ENCODE results near the gene ASS1. TPM values are rescaled to one million over a fixed set of nuclear protein-coding genes. Genes with fewer than 3 reads are reported as not detected.

The ASS1 gene
- total RNA-seq, 1 donor from 2014 or later, result 162 TPM

- Histone ChIP-seq H3K27ac (no peak overlapping the region), H3K36me3 (no peaks in the 10 kb centered on the region), H3K4me1 (peaks cover under 1 to 2% of the 10 kb centered on the region in 2 donors), H3K4me3 (no peak overlapping the region), H3K9me3 (peaks cover 0 to 6% of the 10 kb centered on the region in 2 donors), H3K27me3 (peaks cover 8% of the 10 kb centered on the region)
- no peak for TF ChIP-seq CTCF (IDR thresholded peaks at IDR 0.05)
- DNase-seq (ENCODE audit: low spot score in 2 of 2), result no peak
- intact Hi-C loops (cut with DNase I), result no loop called here
Measured at GRCh38 chr9:130438382-130438981, 6.3 kb upstream of the ASS1 start.

GRCh38 chr9:130441031-130441430 lies 3.7 kb upstream of the ASS1 start:
- Histone ChIP-seq H3K9me3 (peaks cover 0 to 6% of the 10 kb centered on the region in 2 donors), H3K4me1 (peaks cover 0 to 5% of the 10 kb centered on the region in 2 donors), H3K27me3 (no peaks in the 10 kb centered on the region), H3K36me3 (no peaks in the 10 kb centered on the region), H3K4me3 (no peak overlapping the region), H3K27ac (no peak overlapping the region)
- no peak for TF ChIP-seq CTCF (IDR thresholded peaks at IDR 0.05)
- intact Hi-C loops (cut with DNase I), result no loop called here
- no peak for DNase-seq (ENCODE audit: low spot score in 2 of 2)

- DNase-seq (ENCODE audit: low spot score in 2 of 2), result no peak
- peaks cover 7 to 23% of the 10 kb centered on the region in 2 donors for H3K4me1 ChIP-seq
- peaks cover 0 to 6% of the 10 kb centered on the region in 2 donors for H3K9me3 ChIP-seq
- no peaks in the 10 kb centered on the region for H3K36me3 ChIP-seq
- H3K27me3 ChIP-seq, result no peaks in the 10 kb centered on the region
- intact Hi-C loops (cut with DNase I), result no loop called here
- H3K4me3 ChIP-seq, result no peak overlapping the region
- no peak overlapping the region for H3K27ac ChIP-seq
- no peak for TF ChIP-seq CTCF (IDR thresholded peaks at IDR 0.05)
Measured at GRCh38 chr9:130442746-130443455, 1.9 kb upstream of the ASS1 start.

- H3K36me3 ChIP-seq, result no peaks in the 10 kb centered on the region
- H3K4me3 ChIP-seq, result no peak overlapping the region
- DNase-seq (ENCODE audit: low spot score in 2 of 2), result no peak
- intact Hi-C loops (cut with DNase I), result no loop called here
- H3K27ac ChIP-seq, result no peak overlapping the region
- H3K27me3 ChIP-seq, result no peaks in the 10 kb centered on the region
- TF ChIP-seq CTCF (IDR thresholded peaks at IDR 0.05), result no peak
- H3K9me3 ChIP-seq, result peaks cover 0 to 6% of the 10 kb centered on the region in 2 donors
- peaks cover 7 to 23% of the 10 kb centered on the region in 2 donors for H3K4me1 ChIP-seq
Measured at GRCh38 chr9:130443456-130443801, 1.3 kb upstream of the ASS1 start.

- no peaks in the 10 kb centered on the region for H3K36me3 ChIP-seq
- DNase-seq (ENCODE audit: low spot score in 2 of 2), result no peak
- H3K9me3 ChIP-seq, result peaks cover 0 to 6% of the 10 kb centered on the region in 2 donors
- peak overlapping the region; percentile 72 to 81 for H3K27ac ChIP-seq
- peaks cover 7 to 23% of the 10 kb centered on the region in 2 donors for H3K4me1 ChIP-seq
- TF ChIP-seq CTCF (IDR thresholded peaks at IDR 0.05), result no peak
- intact Hi-C loops (cut with DNase I), result no loop called here
- peak overlapping the region; percentile 60 to 70 for H3K4me3 ChIP-seq
- H3K27me3 ChIP-seq, result no peaks in the 10 kb centered on the region
Measured at GRCh38 chr9:130443840-130444492, 795 bp upstream of the ASS1 start.

Data from ascending aorta (tissue), 2 donors.